MM.1S (cell line): Measurements from ENCODE around the gene WEE1.
"Not testable (repeated sequence)": the region's sequence is repeated elsewhere in the genome, so short reads cannot be mapped to it uniquely, and the experiment has no call there.

Source experiments
- DNase-seq: peaks from one replicate; pipeline ENCODE4 v3.0.0-alpha.2; 2015
- H2AFZ ChIP-seq: fragments of 300-600 bp; sonication (generic); 2 replicates; pipeline ENCODE4 v1.6.0; 2016; ENCODE audit warnings: antibody characterized with exemption, low read length
- H3F3A ChIP-seq: fragments of 300-600 bp; sonication (generic); 2 replicates; pipeline ENCODE4 v1.6.1; 2016; ENCODE audit warnings: mild to moderate bottlenecking, antibody characterized with exemption, low read length, moderate library complexity, mixed read lengths; ENCODE audit not compliant: insufficient read depth
- H3K27ac ChIP-seq: fragments of 300-600 bp; sonication (generic); 2 replicates; pipeline ENCODE4 v1.5.1; 2016; ENCODE audit warnings: mild to moderate bottlenecking, low read length
- H3K27me3 ChIP-seq: fragments of 300-600 bp; sonication (generic); replicated peaks from 2 replicates; pipeline ENCODE4 v1.6.0; 2016; ENCODE audit warnings: low read length; ENCODE audit not compliant: insufficient read depth
- H3K36me3 ChIP-seq: fragments of 300-600 bp; sonication (generic); replicated peaks from 2 replicates; pipeline ENCODE4 v1.6.1; 2016; ENCODE audit warnings: mild to moderate bottlenecking, low read length, mixed read lengths; ENCODE audit not compliant: insufficient read depth
- H3K4me1 ChIP-seq: fragments of 300-600 bp; sonication (generic); 2 replicates; pipeline ENCODE4 v1.6.1; 2016; ENCODE audit warnings: low read length, mixed read lengths
- H3K4me2 ChIP-seq: fragments of 300-600 bp; sonication (generic); 2 replicates; pipeline ENCODE4 v1.6.0; 2016; ENCODE audit warnings: low read depth, low read length
- H3K4me3 ChIP-seq: fragments of 300-600 bp; sonication (generic); 2 replicates; pipeline ENCODE4 v1.5.1; 2016; ENCODE audit warnings: low read length, mixed read lengths
- H3K79me2 ChIP-seq: fragments of 300-600 bp; sonication (generic); 2 replicates; pipeline ENCODE4 v1.6.1; 2016; ENCODE audit warnings: mixed run types, low read length, mixed read lengths
- H3K9ac ChIP-seq: fragments of 300-600 bp; sonication (generic); 2 replicates; pipeline ENCODE4 v1.6.1; 2016; ENCODE audit warnings: low read length, mixed read lengths
- H3K9me2 ChIP-seq: fragments of 300-600 bp; sonication (generic); replicated peaks from 2 replicates; pipeline ENCODE4 v1.6.1; 2016; ENCODE audit warnings: mild to moderate bottlenecking, low read length, mixed read lengths; ENCODE audit not compliant: insufficient read depth
- H3K9me3 ChIP-seq: fragments of 300-600 bp; sonication (generic); replicated peaks from 2 replicates; pipeline ENCODE4 v1.6.1; 2016; ENCODE audit warnings: mild to moderate bottlenecking, low read length, mixed read lengths; ENCODE audit not compliant: insufficient read depth
- H4K20me1 ChIP-seq: fragments of 300-600 bp; sonication (generic); 2 replicates; pipeline ENCODE4 v1.6.1; 2016; ENCODE audit warnings: mild to moderate bottlenecking, low read length, moderate library complexity, mixed read lengths; ENCODE audit not compliant: insufficient read depth
- EZH2 ChIP-seq: fragments of 300-600 bp; sonication (generic); optimal IDR thresholded peaks from 2 replicates; pipeline ENCODE3; 2017; ENCODE audit warnings: low read depth, mild to moderate bottlenecking, antibody characterized with exemption, low read length, mixed read lengths
- EZH2phosphoT487 ChIP-seq: fragments of 300-600 bp; sonication (generic); IDR thresholded peaks from 2 replicates; pipeline ENCODE4 v1.6.1; 2018; ENCODE audit warnings: antibody characterized with exemption, low read length
- TF ChIP-seq, protein P1 (sequence below): fragments of 300-600 bp; sonication (generic); IDR thresholded peaks from 2 replicates; pipeline ENCODE4 v1.5.1; 2016; ENCODE audit warnings: antibody characterized with exemption, low read length, mixed read lengths

WEE1 gene

DNA sequence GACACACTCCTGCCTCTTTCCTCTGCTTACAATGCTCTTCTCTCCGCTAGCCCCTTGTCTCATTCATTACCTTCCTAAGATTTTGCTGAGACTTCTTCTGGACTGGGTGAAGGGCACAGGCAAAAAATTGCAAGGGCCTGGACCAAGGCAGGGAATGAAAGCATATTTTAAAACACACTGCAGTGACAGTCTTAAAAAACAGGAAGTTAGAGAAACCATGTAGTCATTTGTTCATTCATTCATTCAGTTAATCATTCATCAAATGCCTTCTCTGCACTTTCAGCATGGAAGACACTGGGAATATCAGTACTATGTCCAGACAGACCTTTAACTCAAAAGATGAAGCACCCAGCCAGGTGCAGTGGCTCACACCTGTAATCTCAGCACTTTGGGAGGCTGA, 45.5 kb downstream of the WEE1 start:
- Histone ChIP-seq H3K9me2 (no peaks in the 10 kb centered on the region), H2AFZ (no peak overlapping the region), H3K27ac (no peak overlapping the region), H3K27me3 (no peaks in the 10 kb centered on the region), H3K9ac (no peak overlapping the region), H3F3A (peaks cover 12% of the 10 kb centered on the region), H3K4me3 (no peak overlapping the region), H3K79me2 (no peaks in the 10 kb centered on the region), H3K4me2 (no peak overlapping the region), H3K36me3 (no peaks in the 10 kb centered on the region), H4K20me1 (no peaks in the 10 kb centered on the region), H3K9me3 (no peaks in the 10 kb centered on the region), H3K4me1 (0 out of 2 replicates have a peak, but pooled peaks cover 4% of the 10 kb centered on the region)
- DNase-seq = no peak
- TF ChIP-seq EZH2phosphoT487 = no peak
- TF ChIP-seq EZH2 = no peak
- TF ChIP-seq, protein P1, sequence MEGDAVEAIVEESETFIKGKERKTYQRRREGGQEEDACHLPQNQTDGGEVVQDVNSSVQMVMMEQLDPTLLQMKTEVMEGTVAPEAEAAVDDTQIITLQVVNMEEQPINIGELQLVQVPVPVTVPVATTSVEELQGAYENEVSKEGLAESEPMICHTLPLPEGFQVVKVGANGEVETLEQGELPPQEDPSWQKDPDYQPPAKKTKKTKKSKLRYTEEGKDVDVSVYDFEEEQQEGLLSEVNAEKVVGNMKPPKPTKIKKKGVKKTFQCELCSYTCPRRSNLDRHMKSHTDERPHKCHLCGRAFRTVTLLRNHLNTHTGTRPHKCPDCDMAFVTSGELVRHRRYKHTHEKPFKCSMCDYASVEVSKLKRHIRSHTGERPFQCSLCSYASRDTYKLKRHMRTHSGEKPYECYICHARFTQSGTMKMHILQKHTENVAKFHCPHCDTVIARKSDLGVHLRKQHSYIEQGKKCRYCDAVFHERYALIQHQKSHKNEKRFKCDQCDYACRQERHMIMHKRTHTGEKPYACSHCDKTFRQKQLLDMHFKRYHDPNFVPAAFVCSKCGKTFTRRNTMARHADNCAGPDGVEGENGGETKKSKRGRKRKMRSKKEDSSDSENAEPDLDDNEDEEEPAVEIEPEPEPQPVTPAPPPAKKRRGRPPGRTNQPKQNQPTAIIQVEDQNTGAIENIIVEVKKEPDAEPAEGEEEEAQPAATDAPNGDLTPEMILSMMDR = no peak

DNA sequence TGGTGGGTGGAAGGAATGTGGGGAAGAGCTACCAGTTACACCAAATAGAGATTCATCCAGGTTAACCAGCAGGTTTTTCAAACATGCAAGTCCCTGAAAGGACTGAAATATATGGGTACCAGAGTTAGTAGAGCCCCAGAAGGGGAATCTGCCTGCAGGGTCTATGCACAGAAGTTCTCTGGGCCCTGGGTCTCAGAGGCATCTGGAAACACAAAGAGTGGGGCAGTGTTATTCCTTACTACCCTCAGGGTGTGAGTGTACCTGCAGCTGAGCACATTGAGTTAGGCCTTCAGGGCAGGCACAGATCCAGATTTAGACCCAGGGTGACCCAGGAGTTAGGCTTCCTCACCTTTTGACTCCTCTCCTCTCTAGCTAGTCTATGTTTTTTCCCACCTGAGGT, 46.5 kb downstream of the WEE1 start:
- H3K9me2 ChIP-seq = no peaks in the 10 kb centered on the region
- no peak overlapping the region for H2AFZ ChIP-seq
- TF ChIP-seq EZH2 (no peak), EZH2phosphoT487 (no peak)
- TF ChIP-seq, protein P1 = no peak
- H4K20me1 ChIP-seq = no peaks in the 10 kb centered on the region
- no peaks in the 10 kb centered on the region for H3K4me1 ChIP-seq
- no peaks in the 10 kb centered on the region for H3K27me3 ChIP-seq
- no peak overlapping the region for H3K27ac ChIP-seq
- peaks cover 3% of the 10 kb centered on the region for H3F3A ChIP-seq
- H3K4me3 ChIP-seq = no peak overlapping the region
- no peak overlapping the region for H3K9ac ChIP-seq
- H3K36me3 ChIP-seq = no peaks in the 10 kb centered on the region
- H3K9me3 ChIP-seq = no peaks in the 10 kb centered on the region
- H3K4me2 ChIP-seq = no peak overlapping the region
- no peak for DNase-seq
- no peaks in the 10 kb centered on the region for H3K79me2 ChIP-seq

DNA sequence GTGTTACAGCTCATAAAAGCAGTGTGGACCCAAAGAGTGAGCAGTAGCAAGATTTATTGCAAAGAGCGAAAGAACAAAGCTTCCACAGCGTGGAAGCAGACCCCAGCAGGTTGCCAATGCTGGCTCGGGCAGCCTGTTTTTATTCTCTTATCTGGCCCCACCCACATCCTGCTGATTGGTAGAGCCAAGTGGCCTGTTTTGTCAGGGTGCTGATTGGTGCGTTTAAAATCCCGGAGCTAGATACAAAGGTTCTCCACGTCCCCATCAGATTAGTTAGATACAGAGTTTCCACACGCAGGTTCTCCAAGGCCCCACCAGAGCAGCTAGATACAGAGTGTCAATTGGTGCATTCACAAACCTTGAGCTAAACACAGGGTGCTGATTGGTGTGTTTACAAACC, 48.9 kb downstream of the WEE1 start:
- H3K9me3 ChIP-seq, H2AFZ ChIP-seq, H4K20me1 ChIP-seq, H3K79me2 ChIP-seq, H3F3A ChIP-seq, H3K4me3 ChIP-seq, H3K27ac ChIP-seq, DNase-seq, H3K27me3 ChIP-seq, H3K9me2 ChIP-seq, H3K4me1 ChIP-seq, H3K36me3 ChIP-seq, H3K4me2 ChIP-seq, H3K9ac ChIP-seq: not testable (repeated sequence)

DNA sequence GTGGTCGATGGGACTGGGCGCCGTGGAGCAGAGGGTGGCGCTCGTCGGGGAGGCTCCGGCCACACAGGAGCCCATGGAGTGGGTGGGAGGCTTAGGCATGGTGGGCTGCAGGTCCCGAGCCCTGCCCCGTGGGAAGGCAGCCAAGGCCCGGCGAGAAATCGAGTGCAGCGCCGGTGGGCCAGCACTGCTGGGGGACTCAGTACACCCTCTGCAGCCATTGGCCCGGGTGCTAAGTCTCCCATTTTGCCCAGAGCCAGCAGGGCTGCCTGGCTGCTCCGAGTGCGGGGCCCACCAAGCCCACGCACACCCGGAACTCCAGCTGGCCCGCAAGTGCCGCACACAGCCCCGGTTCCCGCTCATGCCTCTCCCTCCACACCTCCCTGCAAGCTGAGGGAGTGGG, 49.6 kb downstream of the WEE1 start:
- DNase-seq, H3F3A ChIP-seq, H3K27ac ChIP-seq, H3K4me2 ChIP-seq, H2AFZ ChIP-seq, H3K36me3 ChIP-seq, H3K27me3 ChIP-seq, H3K79me2 ChIP-seq, H4K20me1 ChIP-seq, H3K9me3 ChIP-seq, H3K4me1 ChIP-seq, H3K9me2 ChIP-seq, H3K9ac ChIP-seq, H3K4me3 ChIP-seq: not testable (repeated sequence)
